Measurements from ENCODE around the gene CST2.
"Not testable (repeated sequence)": the region's sequence is repeated elsewhere in the genome, so short reads cannot be mapped to it uniquely, and the experiment has no call there.

Gene CST2

GRCh38 chr20:23800865-23801264 lies 25.7 kb downstream of the CST2 start:
- no peak for DNase-seq

GRCh38 chr20:23799216-23799847 lies 27.2 kb downstream of the CST2 start:
- not testable (repeated sequence) for DNase-seq

- no peak for DNase-seq
Measured at GRCh38 chr20:23795526-23795925, 31.0 kb downstream of the CST2 start.

- DNase-seq: no peak
Measured at GRCh38 chr20:23794841-23795240, 31.7 kb downstream of the CST2 start.

- DNase-seq: no peak
Measured at GRCh38 chr20:23794065-23794464, 32.5 kb downstream of the CST2 start.

- DNase-seq: no peak
Measured at GRCh38 chr20:23783447-23783846, 43.1 kb downstream of the CST2 start.

- DNase-seq: no peak
Measured at GRCh38 chr20:23782366-23782983, 44.1 kb downstream of the CST2 start.

- peak; percentile 22 for DNase-seq
Measured at GRCh38 chr20:23778676-23779075, 47.9 kb downstream of the CST2 start.

GRCh38 chr20:23777380-23777779 lies 49.1 kb downstream of the CST2 start:
- not testable (repeated sequence) for DNase-seq

- DNase-seq: no peak
Measured at GRCh38 chr20:23776067-23776771, 50.3 kb downstream of the CST2 start.

GRCh38 chr20:23774081-23774480 lies 52.4 kb downstream of the CST2 start:
- no peak for DNase-seq
